ENCODE data around the gene PCBP3.

The PCBP3 gene

GRCh38 chr21:45736690-45737484, 93.4 kb downstream of the PCBP3 start:
- TF ChIP-seq CTCF (IDR thresholded peaks at IDR 0.05): no peak

DNA sequence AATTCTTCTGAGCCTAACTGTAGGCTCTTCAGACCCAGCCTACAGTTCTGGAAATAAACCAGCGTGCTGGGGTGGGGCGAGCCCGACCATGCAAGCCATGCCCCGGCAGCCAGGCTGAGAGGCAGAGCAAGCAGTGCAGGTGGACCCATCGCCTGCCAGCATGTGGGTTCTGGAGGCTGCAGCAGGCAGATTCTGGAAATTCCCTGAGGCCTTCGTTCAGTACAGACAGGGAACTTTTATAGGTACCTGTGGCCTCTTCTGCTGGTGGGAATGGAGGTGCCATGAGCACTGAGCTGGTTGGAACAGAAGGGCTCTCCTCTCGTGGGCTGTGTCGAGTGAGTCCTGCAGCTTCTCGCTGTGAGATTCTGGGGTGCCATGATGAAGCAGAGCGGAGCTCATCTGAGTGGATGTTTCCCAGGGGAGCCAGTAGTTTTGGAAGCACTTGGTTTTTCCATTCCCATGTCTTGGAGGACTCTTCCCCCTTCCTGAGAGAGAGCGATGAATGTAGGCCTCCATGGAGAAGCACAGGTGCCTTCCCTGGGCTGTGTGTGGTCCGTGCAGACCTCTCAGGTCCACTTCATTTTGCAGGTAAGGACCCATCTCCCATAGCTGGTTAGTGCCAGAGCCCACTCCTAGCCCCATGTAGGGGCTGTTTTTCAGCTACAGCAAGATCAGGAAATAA, 94.1 kb downstream of the PCBP3 start:
- no peak for TF ChIP-seq CTCF (IDR thresholded peaks at IDR 0.05)

DNA sequence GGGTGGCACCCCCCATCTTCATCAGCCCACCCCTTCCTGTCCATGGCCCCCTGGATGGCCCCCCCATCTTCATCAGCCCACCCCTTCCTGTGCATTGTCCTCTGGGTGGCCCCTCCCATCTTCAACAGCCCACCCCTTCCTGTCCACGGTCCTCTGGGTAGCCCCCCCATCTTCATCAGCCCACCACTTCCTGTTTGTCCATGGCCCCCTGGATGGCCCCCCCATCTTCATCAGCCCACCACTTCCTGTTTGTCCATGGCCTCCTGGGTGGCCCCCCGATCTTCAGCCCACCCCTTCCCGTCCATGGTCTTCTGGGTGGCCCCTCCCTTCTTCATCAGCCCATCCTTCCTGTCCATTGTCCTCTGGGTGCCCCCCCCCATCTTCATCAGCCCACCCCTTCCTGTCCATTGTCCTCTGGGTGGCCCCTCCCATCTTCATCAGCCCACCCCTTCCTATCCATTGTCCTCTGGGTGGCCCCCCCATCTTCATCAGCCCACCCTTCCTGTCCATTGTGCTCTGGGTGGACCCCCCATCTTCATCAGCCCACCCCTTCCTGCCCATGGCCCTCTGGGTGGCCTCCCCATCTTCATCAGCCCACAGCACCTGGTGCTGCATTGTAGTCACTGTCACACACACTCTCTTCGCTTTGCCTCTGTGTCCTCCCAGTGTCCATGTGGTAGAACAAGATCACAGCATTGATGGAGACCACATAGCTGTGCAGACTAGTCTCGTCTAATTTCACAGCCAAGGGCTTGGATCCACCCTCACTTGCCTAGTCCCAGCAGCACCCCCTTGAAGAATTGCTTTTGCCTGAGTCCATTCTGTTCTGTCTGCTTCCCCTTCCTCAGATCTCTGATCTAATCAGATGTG, 95.9 kb downstream of the PCBP3 start:
- TF ChIP-seq CTCF (IDR thresholded peaks at IDR 0.05): no peak

- no peak for TF ChIP-seq CTCF (IDR thresholded peaks at IDR 0.05)
Measured at GRCh38 chr21:45740088-45740440, 96.5 kb downstream of the PCBP3 start.

DNA sequence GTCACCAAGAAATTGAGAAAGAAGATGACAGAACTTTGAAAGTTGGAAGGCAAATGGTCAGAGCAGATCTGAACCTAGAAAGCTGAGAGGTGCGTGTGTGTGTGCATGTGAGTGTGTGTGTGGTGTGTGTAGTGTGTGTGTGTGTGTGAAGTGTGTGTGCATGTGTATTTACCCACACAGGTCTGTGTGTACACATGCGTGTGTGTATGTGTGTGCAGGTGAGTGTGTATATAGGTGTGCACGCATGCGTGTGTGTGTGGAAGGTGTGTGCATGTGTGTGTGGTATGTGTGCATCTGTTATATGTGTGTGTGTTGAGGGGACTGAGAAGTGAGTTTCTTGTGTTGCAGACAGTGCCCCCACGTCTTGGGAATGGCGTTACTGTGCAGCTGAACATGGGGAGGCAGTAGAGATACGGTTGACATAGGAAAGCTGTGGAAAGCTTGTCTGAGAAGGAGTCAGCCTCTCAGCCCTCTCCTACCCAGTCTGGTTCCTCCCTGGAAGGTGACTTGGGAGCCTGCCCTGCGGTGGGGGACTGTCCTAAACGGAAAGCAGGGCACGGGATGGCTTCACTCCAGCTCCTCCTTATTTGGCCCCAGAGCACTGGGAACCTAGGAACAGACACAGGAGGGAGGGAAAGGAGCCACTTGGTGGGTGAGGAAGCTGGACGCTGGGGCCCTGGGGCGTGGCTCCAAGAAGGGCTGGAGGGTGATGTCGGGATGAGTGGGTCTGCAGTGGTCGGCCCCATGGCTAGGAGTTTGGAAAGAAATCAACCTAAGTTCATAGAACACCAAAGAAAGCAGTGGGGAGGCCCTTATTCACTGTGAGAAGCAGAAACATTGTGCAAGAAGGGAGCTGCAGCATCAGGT, 97.2 kb downstream of the PCBP3 start:
- TF ChIP-seq CTCF (IDR thresholded peaks at IDR 0.05): no peak

GRCh38 chr21:45741691-45742090, 98.2 kb downstream of the PCBP3 start:
- TF ChIP-seq CTCF (IDR thresholded peaks at IDR 0.05): no peak

DNA sequence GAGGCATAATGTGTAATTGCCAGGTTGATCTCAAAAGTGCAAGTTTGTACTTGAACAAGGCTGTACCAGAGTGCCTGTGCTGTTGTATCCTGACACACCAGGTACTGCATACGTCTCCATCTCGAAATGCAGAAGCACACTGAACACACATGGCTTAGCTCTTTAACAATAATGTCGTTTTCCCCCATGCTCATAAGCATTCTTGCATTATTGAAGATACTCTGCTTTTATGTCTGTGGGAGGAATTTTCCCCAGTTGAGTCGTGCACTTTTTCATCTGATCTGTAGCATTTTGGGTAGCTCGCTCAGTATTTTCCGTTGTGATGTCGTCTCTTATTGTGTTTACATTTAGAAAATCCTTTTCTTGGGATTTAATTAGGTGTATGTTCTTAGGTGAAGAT, 98.7 kb downstream of the PCBP3 start:
- no peak for TF ChIP-seq CTCF (IDR thresholded peaks at IDR 0.05)

All from LNCAP (cell line).